K562 (cell line): Measurements from ENCODE around the gene DIPK1B. TPM values are rescaled to one million over a fixed set of nuclear protein-coding genes. Genes with fewer than 3 reads are reported as not detected.
A peak's percentile ranks its signal among the peaks of the same experiment; 100 is the strongest.

Experiments
- ATAC-seq: fragments of 200-7000 bp; cut with Tn5 transposase; 3 replicates; pipeline ENCODE4 v1.9.1; 2020; ENCODE audit warnings: moderate library complexity
- BruUV-seq: library from RNA; stranded (reverse); fragments of 400-500 nt; replicated peaks from 2 replicates; lab custom pipeline; 2021; lab: Mats Ljungman, UMichigan
- CTCF ChIA-PET: fragments of 300-600 bp; formaldehyde crosslinking; extraction: SDS; loops from one replicate; lab custom pipeline; 2021; ENCODE audit warnings: low intra/inter-chr PET ratio; lab: Yijun Ruan, JAX
- POLR2A ChIA-PET: fragments of 300-600, 350-650 bp; sonication (Branson Sonifier 250); formaldehyde crosslinking; extraction: SDS; loops from one replicate; lab custom pipeline; 2021; ENCODE audit warnings: antibody characterized with exemption, inconsistent platforms; lab: Yijun Ruan, JAX
- DNase-seq, 4 experiments: peaks; one replicate each; pipeline versions ENCODE4 v3.0.0 to v3.0.0-alpha.2; 2011 to 2018; ENCODE audit warnings: low spot score in 3 of 4, mixed read lengths in 3 of 4; ENCODE audit errors: extremely low read depth in 1 of 4
- FAIRE-seq: peaks from 2 replicates; lab custom pipeline; 2011; peaks lifted over from hg19 to GRCh38; lab: Jason Lieb, UNC
- H2AFZ ChIP-seq: 2 replicates; pipeline ENCODE4 v1.6.0; 2011; ENCODE audit warnings: low read depth, low read length, control low read depth, inconsistent platforms
- H3K27ac ChIP-seq: fragments of 200-600 bp; 3 replicates; pipeline ENCODE4 v1.8.0; 2011; ENCODE audit warnings: low read depth, mild to moderate bottlenecking, control low read depth, inconsistent platforms, low read length, moderate library complexity, mixed read lengths; ENCODE audit errors: extremely low read depth
- H3K27me3 ChIP-seq, 2 experiments: fragments of 300-600 bp in 1 of 2; 2 replicates in 1 of 2; 3 replicates in 1 of 2; pipeline versions ENCODE4 v1.6.0 to v1.8.0; 2011; ENCODE audit warnings: inconsistent platforms in 2 of 2, low read length in 2 of 2, mild to moderate bottlenecking in 1 of 2, mixed read lengths in 1 of 2, moderate library complexity in 1 of 2; ENCODE audit not compliant: control insufficient read depth in 2 of 2, insufficient read depth in 2 of 2
- H3K36me3 ChIP-seq: fragments of 300-600 bp; 3 replicates; pipeline ENCODE4 v1.8.0; 2011; ENCODE audit warnings: mild to moderate bottlenecking, low read length, inconsistent platforms; ENCODE audit not compliant: control insufficient read depth, insufficient read depth
- H3K4me1 ChIP-seq, 2 experiments: fragments of 200-600 bp in 1 of 2; replicated peaks in 1 of 2; 2 replicates in 1 of 2; 3 replicates in 1 of 2; pipeline versions ENCODE4 v1.5.1 to v1.8.0; 2011; ENCODE audit warnings: inconsistent platforms in 2 of 2, low read length in 2 of 2, mild to moderate bottlenecking in 1 of 2, mixed read lengths in 1 of 2, moderate library complexity in 1 of 2; ENCODE audit not compliant: control insufficient read depth in 2 of 2, insufficient read depth in 2 of 2
- H3K4me2 ChIP-seq: 2 replicates; pipeline ENCODE4 v1.6.1; 2011; ENCODE audit warnings: low read length, control low read depth, inconsistent platforms, mixed read lengths; ENCODE audit not compliant: insufficient read depth
- H3K4me3 ChIP-seq: fragments of 200-600 bp; sonication (generic), shearing (Covaris generic); 2 replicates; pipeline ENCODE4 v1.5.1; 2016; ENCODE audit warnings: control low read depth, inconsistent platforms
- H3K79me2 ChIP-seq: fragments of 200-600 bp; 3 replicates; pipeline ENCODE4 v1.8.0; 2011; ENCODE audit warnings: low read length, inconsistent platforms; ENCODE audit not compliant: control insufficient read depth, insufficient read depth
- H3K9ac ChIP-seq, 2 experiments: 2 replicates each; pipeline versions ENCODE4 v1.6.0 to v1.6.1; 2011; ENCODE audit warnings: low read depth in 2 of 2, low read length in 2 of 2, control low read depth in 1 of 2, inconsistent platforms in 1 of 2, mild to moderate bottlenecking in 1 of 2, mixed read lengths in 1 of 2; ENCODE audit not compliant: insufficient read depth in 1 of 2
- H3K9me1 ChIP-seq: one replicate; pipeline ENCODE4 v1.6.0; 2011; ENCODE audit warnings: inconsistent platforms, mild to moderate bottlenecking, low read length, moderate library complexity; ENCODE audit not compliant: control insufficient read depth, insufficient read depth
- H3K9me3 ChIP-seq: replicated peaks from 2 replicates; pipeline ENCODE4 v1.5.1; 2011; ENCODE audit warnings: low read depth, low read length, inconsistent platforms; ENCODE audit not compliant: control insufficient read depth, insufficient read depth
- H4K20me1 ChIP-seq: replicated peaks from 2 replicates; pipeline ENCODE4 v1.6.1; 2011; ENCODE audit warnings: low read length, inconsistent platforms, mixed read lengths; ENCODE audit not compliant: control insufficient read depth, insufficient read depth
- ETV5 ChIP-seq: sonication (generic); formaldehyde crosslinking; IDR thresholded peaks from 2 replicates; pipeline ENCODE4 v1.4.0; 2020; ENCODE audit warnings: low read depth, mild to moderate bottlenecking, missing genetic modification reagents
- HDAC1 ChIP-seq, 2 experiments: fragments of 450-650 bp; IDR thresholded peaks; 2 replicates each; pipeline ENCODE4 v1.6.1; 2016 to 2017; ENCODE audit warnings: inconsistent platforms in 1 of 2, mild to moderate bottlenecking in 1 of 2, moderate library complexity in 1 of 2
- KAT7 ChIP-seq: sonication (generic); formaldehyde crosslinking; IDR thresholded peaks from 2 replicates; pipeline ENCODE4 v1.8.0; 2022; ENCODE audit warnings: missing genetic modification reagents, mild to moderate bottlenecking, borderline replicate concordance
- PYGO2 ChIP-seq: fragments of 450-650 bp; IDR thresholded peaks from 2 replicates; pipeline ENCODE4 v1.6.1; 2016; ENCODE audit warnings: mild to moderate bottlenecking, missing genetic modification characterization, moderate library complexity, missing compliant biosample characterization
- RBBP5 ChIP-seq: fragments of 200-600 bp; sonication (generic); IDR thresholded peaks from 2 replicates; pipeline ENCODE4 v1.6.1; 2012; ENCODE audit warnings: borderline replicate concordance, mild to moderate bottlenecking, low read length, control low read depth, inconsistent platforms; ENCODE audit not compliant: insufficient read depth, poor library complexity, severe bottlenecking
- SMAD3 ChIP-seq: fragments of 450-650 bp; formaldehyde crosslinking; conservative IDR thresholded peaks from 2 replicates; pipeline ENCODE4 v1.4.0; 2020; ENCODE audit warnings: mild to moderate bottlenecking
- SRSF7 ChIP-seq: fragments of 200-400 bp; formaldehyde crosslinking; optimal IDR thresholded peaks from 2 replicates; pipeline ENCODE3; 2017; ENCODE audit warnings: mild to moderate bottlenecking, low read depth, low read length
- ZKSCAN8 ChIP-seq: fragments of 200-800 bp; sonication (Bioruptor generic); IDR thresholded peaks from 2 replicates; pipeline ENCODE4 v1.6.1; 2016; ENCODE audit warnings: missing genetic modification characterization, missing compliant biosample characterization
- ZNF76 ChIP-seq: fragments of 250-450 bp; sonication (Bioruptor Pico); IDR thresholded peaks from 2 replicates; pipeline ENCODE4 v1.4.0; 2020; ENCODE audit warnings: mild to moderate bottlenecking, moderate library complexity, borderline replicate concordance
- WGBS: fragments of 100-300 bp; shearing (Covaris generic); methylation state at CpG from one replicate; pipeline ENCODE4 v1.1.6; 2016; ENCODE audit warnings: low coverage, mixed read lengths; ENCODE audit not compliant: insufficient coverage; ENCODE audit errors: missing lambda C conversion rate; 5-methylcytosine and 5-hydroxymethylcytosine counted together
- in situ Hi-C: fragments of 300-500 bp; cut with MboI; formaldehyde crosslinking; loops from 4 replicates; pipeline ENCODE4 v1.15.0; 2018; ENCODE audit warnings: inconsistent platforms, mixed read lengths
- intact Hi-C: fragments of 100-400 bp; cut with micrococcal nuclease; formaldehyde crosslinking; loops from 2 replicates; pipeline ENCODE4 v1.14.2; 2022
- polyA plus RNA-seq, 8 experiments: library from polyadenylated mRNA; depleted of rRNA in 4 of 8; stranded (reverse) in 5 of 8; unstranded in 3 of 8; fragments of >200 nt; fragmentation: Nextera tagmentation in 2 of 8; fragmentation: Illumina TruSeq in 1 of 8; extraction: Ambion mirVana in 2 of 8; extraction: Trizol in 1 of 8; gene quantifications; 2 replicates each; pipeline versions ENCODE4 v1.2.1 to v1.2.3, GENCODE V29; 2011 to 2014; ENCODE audit warnings: inconsistent platforms in 1 of 8, missing spikeins in 1 of 8
- total RNA-seq, 7 experiments: library from RNA; depleted of rRNA in 6 of 7; stranded (reverse); fragments of >200 nt in 6 of 7; fragmentation: Illumina TruSeq in 2 of 7; extraction: Trizol in 2 of 7; gene quantifications; 2 replicates each; pipeline versions ENCODE4 v1.2.1 to v1.2.3, GENCODE V29; 2011 to 2021; ENCODE audit warnings: low replicate concordance in 1 of 7
- TF ChIP-seq, protein P1 (sequence below): fragments of 450-650 bp; IDR thresholded peaks from 2 replicates; pipeline ENCODE4 v1.6.1; 2016; ENCODE audit warnings: low read depth
- TF ChIP-seq, protein P2 (sequence below), 2 experiments: IDR thresholded peaks; 2 replicates each; pipeline ENCODE4 v1.6.1; 2011; ENCODE audit warnings: borderline replicate concordance in 1 of 2, control low read depth in 1 of 2, low read depth in 1 of 2, low read length in 1 of 2, mild to moderate bottlenecking in 1 of 2, mixed read lengths in 1 of 2, moderate library complexity in 1 of 2; ENCODE audit not compliant: insufficient read depth in 1 of 2, insufficient read length in 1 of 2, poor library complexity in 1 of 2, severe bottlenecking in 1 of 2; ENCODE audit errors: extremely low read depth in 1 of 2

The DIPK1B gene
- total and polyA plus RNA-seq, 9 of the 15 experiments (the other 6 are each of a cell fraction or from before 2014, with no cell fraction given): 0.08 to 22.3 (median 5.9) TPM

DNA sequence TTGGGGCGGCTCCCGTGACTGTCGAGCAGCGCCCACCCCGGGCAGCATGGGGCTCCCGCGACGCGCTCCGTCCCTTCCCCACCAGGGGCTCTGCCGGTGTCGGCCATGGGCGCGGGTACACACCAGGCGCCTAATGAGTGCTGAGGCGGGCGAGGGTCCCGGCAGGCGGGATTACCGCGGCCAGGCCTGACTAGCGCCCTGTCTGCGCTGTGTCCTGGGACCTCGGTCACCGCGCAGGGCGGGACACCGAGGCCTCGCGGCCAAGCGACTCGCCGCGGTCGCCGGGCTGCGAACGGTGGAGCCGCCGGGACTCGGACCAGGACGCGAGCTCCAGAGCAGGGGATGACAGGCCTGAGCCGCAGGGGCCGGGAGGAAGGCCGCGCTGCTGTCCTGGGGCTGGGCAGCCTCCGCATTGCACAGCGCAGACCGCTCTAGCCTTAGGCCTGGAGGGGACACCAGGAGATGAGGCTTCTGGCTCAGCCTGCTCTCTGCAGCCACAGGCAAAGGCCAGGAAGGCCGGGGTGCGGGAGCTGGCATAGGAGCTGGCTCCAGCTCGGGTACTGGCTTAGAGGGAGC lies 16.3 kb downstream of the DIPK1B start:
- Histone ChIP-seq H3K9me3 (no peaks in the 10 kb centered on the region), H3K36me3 (peaks cover 51% of the 10 kb centered on the region), H3K27ac (peak overlapping the region; percentile 97), H3K4me1 (peaks cover 29 to 76% of the 10 kb centered on the region in 2 experiments; a peak in 4 of 5 replicates), H3K4me2 (peak overlapping the region; percentile 95), H3K79me2 (peaks cover 74% of the 10 kb centered on the region), H4K20me1 (peaks cover 32% of the 10 kb centered on the region), H3K4me3 (peak overlapping the region; percentile 67), H3K9me1 (peaks cover 8% of the 10 kb centered on the region), H3K9ac (peak overlapping the region; percentile 90 to 100), H3K27me3 (no peaks in the 10 kb centered on the region), H2AFZ (peak overlapping the region; percentile 82)
- intact Hi-C loops: no loop called here
- ChIA-PET CTCF (no interaction called here), POLR2A (interaction anchor here (0.5 to 5.3 kb wide), 36 partner anchors 8 to 940 kb away, joined by 3 to 44 read pairs (median 4); partner anchors contain the start of genes DIPK1B, EDF1, LCN10 and LCN6)
- no peak for FAIRE-seq
- in situ Hi-C loops: no loop called here
- peak; percentile 67 for ATAC-seq
- BruUV-seq: TSS peak; percentile 49
- WGBS: 1% methylated on average over 43 of the region's 53 CpGs
- DNase-seq: peak in 3 of 4 experiments; percentile 49 to 77 (median 76)
- TF ChIP-seq ZNF76 (CRISPR knock-in tag): no peak
- TF ChIP-seq ZKSCAN8: peak; percentile 100
- TF ChIP-seq KAT7 (CRISPR knock-in tag): 0 out of 2 replicates have a peak, but pooled peaks have one; percentile 70
- no peak for TF ChIP-seq PYGO2 (tag)
- no peak for TF ChIP-seq SRSF7
- TF ChIP-seq HDAC1 (IDR thresholded peaks at IDR 0.05): no peak; a peak in 1 of 4 replicates
- TF ChIP-seq, protein P1, sequence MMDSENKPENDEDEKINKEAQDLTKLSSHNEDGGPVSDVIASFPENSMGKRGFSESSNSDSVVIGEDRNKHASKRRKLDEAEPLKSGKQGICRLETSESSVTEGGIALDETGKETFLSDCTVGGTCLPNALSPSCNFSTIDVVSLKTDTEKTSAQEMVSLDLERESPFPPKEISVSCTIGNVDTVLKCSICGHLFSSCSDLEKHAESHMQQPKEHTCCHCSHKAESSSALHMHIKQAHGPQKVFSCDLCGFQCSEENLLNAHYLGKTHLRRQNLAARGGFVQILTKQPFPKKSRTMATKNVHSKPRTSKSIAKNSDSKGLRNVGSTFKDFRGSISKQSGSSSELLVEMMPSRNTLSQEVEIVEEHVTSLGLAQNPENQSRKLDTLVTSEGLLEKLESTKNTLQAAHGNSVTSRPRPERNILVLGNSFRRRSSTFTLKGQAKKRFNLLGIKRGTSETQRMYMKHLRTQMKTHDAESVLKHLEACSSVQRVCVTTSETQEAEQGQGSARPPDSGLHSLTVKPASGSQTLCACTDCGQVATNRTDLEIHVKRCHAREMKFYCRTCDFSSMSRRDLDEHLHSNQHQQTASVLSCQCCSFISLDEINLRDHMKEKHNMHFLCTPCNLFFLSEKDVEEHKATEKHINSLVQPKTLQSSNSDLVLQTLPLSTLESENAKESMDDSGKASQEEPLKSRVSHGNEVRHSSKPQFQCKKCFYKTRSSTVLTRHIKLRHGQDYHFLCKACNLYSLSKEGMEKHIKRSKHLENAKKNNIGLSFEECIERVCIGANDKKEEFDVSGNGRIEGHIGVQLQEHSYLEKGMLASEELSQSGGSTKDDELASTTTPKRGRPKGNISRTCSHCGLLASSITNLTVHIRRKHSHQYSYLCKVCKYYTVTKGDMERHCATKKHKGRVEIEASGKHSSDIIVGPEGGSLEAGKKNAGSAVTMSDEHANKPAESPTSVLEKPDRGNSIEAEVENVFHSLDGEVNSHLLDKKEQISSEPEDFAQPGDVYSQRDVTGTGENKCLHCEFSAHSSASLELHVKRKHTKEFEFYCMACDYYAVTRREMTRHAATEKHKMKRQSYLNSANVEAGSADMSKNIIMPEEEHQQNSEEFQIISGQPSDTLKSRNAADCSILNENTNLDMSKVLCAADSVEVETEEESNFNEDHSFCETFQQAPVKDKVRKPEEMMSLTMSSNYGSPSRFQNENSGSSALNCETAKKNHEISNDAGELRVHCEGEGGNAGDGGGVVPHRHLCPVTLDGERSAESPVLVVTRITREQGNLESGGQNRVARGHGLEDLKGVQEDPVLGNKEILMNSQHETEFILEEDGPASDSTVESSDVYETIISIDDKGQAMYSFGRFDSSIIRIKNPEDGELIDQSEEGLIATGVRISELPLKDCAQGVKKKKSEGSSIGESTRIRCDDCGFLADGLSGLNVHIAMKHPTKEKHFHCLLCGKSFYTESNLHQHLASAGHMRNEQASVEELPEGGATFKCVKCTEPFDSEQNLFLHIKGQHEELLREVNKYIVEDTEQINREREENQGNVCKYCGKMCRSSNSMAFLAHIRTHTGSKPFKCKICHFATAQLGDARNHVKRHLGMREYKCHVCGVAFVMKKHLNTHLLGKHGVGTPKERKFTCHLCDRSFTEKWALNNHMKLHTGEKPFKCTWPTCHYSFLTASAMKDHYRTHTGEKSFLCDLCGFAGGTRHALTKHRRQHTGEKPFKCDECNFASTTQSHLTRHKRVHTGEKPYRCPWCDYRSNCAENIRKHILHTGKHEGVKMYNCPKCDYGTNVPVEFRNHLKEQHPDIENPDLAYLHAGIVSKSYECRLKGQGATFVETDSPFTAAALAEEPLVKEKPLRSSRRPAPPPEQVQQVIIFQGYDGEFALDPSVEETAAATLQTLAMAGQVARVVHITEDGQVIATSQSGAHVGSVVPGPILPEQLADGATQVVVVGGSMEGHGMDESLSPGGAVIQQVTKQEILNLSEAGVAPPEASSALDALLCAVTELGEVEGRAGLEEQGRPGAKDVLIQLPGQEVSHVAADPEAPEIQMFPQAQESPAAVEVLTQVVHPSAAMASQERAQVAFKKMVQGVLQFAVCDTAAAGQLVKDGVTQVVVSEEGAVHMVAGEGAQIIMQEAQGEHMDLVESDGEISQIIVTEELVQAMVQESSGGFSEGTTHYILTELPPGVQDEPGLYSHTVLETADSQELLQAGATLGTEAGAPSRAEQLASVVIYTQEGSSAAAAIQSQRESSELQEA: 0 out of 2 replicates have a peak, but pooled peaks have one; percentile 6
- TF ChIP-seq ETV5: peak; percentile 60; the same call in 1 of the 2 replicates
- TF ChIP-seq RBBP5: peak; percentile 32
- no peak for TF ChIP-seq SMAD3
- TF ChIP-seq, protein P2, sequence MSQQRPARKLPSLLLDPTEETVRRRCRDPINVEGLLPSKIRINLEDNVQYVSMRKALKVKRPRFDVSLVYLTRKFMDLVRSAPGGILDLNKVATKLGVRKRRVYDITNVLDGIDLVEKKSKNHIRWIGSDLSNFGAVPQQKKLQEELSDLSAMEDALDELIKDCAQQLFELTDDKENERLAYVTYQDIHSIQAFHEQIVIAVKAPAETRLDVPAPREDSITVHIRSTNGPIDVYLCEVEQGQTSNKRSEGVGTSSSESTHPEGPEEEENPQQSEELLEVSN (IDR thresholded peaks at IDR 0.05; ENCODE audit: borderline replicate concordance in 1 of 2, extremely low read depth in 1 of 2, insufficient read depth in 1 of 2, insufficient read length in 1 of 2, low read depth in 1 of 2, low read length in 1 of 2, poor library complexity in 1 of 2, severe bottlenecking in 1 of 2): peak; percentile 16 to 49
